GM21515 (cell line): ENCODE results near the gene RAB32.
"Not testable (repeated sequence)": the region's sequence is repeated elsewhere in the genome, so short reads cannot be mapped to it uniquely, and the experiment has no call there.

Experiments used
- ATAC-seq: cut with Tn5 transposase; IDR thresholded peaks from one replicate; pipeline ENCODE4 v1.9.1; 2021; ENCODE audit not compliant: unreplicated experiment

Gene RAB32

DNA sequence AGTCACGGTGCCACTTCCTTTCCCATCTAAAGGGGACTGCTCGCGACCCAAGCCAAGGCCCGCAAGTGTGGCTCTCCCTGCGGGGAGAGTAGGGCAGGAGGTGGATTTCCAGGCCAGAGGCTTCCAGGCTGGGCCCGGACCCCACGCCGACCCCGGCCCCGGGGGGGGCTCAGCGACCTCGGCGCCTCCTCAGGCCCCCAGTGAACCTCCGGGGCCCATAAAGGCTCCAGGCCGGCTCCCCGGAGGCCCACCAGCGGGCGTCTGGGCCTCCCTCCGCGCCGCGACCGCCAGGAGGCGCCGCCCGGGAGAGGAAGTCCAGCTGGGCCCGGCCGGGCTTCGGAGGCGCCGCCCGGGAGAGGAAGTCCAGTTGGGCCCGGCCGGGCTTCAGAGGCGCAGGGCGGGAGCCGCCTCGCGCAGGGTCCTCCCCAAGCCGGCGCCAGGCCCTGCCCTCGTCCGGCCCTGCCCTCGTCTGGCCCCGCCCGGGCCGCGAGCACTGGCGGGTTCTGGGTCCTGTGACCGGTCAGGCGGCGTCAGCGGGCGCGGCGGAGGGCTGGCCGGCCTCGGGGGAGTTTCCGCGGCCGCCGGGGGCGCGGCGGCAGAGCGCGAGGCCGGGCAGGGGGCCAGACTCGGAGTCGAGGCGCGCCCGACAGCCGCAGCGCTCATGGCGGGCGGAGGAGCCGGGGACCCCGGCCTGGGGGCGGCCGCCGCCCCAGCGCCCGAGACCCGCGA is at the start of gene RAB32:
RAB32 (plus strand) TSS at position 623 of the 729 bp plus-strand sequence; CDS start at position 662, 39 bp downstream.
- no peak for ATAC-seq

GRCh38 chr6:146498309-146498708 is 45.3 kb upstream of the RAB32 start:
- ATAC-seq, result no peak

GRCh38 chr6:146503096-146503495 is 40.5 kb upstream of the RAB32 start:
- no peak for ATAC-seq

- no peak for ATAC-seq
Observed at GRCh38 chr6:146515212-146515611, 28.4 kb upstream of the RAB32 start.

GRCh38 chr6:146526192-146526591 is 17.4 kb upstream of the RAB32 start:
- ATAC-seq, result no peak

GRCh38 chr6:146532702-146533101 is 10.9 kb upstream of the RAB32 start:
- ATAC-seq, result no peak

DNA sequence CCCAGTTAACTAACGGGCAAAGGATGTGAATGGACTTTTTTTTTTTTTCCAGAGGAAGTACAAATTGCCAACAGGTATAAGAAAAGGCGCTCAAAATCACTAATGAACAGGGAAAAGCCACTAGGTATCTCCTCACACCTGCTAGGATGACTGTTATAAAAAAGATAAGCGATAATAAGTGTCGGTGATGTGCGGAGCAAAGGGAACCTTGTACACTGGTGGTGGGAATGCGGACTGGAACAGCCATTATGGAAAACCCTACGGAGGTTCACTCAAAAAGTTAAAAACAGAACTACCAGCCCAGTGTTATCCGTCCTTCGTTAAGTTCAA is 787 bp upstream of the RAB32 start:
- no peak for ATAC-seq

DNA sequence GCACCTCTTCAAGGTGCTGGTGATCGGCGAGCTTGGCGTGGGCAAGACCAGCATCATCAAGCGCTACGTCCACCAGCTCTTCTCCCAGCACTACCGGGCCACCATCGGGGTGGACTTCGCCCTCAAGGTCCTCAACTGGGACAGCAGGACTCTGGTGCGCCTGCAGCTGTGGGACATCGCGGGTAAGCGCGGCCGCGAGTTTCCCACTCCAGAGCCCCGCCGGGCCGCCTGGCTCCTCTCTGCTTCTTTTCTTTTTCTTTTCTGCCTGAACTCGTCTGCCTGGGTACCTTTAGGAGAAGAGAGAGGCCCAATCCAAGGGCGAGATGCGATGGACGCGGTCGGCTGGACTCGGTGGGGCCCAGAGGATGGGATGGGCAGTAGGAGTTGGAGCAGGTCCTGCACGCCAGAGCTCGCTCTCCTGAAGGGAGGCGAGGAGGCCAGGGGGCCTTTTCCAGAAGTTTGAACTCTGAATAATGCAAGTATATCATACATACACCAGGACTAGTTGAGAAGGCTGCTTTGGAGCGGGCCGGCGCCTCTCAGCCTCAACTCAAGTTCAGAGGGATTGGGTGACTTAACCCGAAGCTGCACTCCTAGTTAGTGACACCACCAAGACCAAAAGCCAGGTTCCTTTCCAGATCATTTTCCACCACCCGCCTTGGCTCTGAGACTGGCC is 445 bp downstream of the RAB32 start:
- ATAC-seq, result no peak

- ATAC-seq, result no peak
Observed at GRCh38 chr6:146544616-146545182, 1.1 kb downstream of the RAB32 start.

DNA sequence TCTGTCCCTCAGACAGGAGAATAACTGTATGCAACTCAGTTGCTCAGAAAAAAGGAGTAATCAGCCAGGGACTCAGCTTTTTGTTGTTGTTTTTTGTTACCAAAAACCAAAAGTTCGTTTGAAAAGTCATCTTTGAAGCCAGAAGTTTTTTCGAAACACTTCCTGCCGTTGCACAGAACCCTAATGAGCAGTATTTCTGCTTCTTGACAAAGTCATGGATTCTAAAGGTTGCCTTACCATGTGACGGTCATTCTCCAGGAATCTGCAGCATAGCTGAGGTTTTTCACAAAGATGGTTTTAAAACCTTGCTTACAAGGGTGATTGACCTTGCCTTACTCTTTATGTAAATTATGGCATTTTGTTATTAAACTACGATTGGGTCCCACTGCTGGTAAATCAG is 1.9 kb downstream of the RAB32 start:
- ATAC-seq, result no peak

DNA sequence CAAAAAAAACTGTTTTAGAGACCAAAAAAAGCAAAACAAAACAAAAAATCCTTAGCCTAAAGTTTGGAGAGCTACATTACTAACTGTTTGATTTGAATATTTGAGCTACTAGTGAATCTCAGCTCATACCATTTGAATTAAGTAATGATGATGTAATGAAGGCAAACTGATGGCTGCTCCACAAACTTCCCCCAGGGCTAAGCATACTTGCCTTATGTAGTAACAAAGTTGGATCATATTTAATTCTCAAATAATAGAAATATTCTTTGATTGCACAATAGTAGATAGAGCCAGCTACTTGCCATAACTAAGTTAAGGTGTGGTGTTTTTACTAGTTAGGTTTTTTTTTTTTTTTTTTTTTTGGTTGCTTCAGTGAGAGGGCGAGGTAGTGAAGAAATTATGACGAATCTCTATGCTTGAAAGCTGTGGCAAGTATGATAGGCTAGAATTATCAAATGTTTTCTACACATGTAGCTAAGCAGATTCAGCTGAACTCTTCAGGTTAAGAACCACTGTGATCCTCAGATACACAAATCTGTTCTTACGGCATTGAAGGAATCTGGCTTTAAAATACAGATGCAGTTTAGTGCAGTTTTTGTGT is 2.9 kb downstream of the RAB32 start:
- ATAC-seq, result no peak

- no peak for ATAC-seq
Observed at GRCh38 chr6:146547889-146548288, 4.3 kb downstream of the RAB32 start.

- ATAC-seq, result no peak
Observed at GRCh38 chr6:146548898-146549374, 5.3 kb downstream of the RAB32 start.

- no peak for ATAC-seq
Observed at GRCh38 chr6:146550911-146551310, 7.3 kb downstream of the RAB32 start.

DNA sequence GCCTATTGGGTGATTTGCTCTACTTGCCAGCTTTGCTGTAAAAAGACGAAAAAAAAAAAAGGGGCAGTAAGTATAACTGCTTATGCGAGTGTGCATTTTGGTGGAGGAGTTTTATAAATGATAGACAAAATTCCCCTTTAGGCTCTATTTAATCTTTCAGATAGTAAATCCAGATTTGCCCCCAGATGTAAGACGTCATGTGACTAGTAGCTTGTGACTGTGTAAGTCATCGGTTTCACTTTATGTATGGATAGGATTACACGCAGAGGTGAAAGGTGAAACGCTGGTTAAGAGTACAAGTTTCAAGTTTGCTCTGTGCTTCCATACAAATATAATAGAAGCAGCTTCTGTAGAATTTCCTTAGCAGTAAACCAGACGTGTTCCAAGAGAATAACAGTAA is 7.9 kb downstream of the RAB32 start:
- ATAC-seq, result no peak

DNA sequence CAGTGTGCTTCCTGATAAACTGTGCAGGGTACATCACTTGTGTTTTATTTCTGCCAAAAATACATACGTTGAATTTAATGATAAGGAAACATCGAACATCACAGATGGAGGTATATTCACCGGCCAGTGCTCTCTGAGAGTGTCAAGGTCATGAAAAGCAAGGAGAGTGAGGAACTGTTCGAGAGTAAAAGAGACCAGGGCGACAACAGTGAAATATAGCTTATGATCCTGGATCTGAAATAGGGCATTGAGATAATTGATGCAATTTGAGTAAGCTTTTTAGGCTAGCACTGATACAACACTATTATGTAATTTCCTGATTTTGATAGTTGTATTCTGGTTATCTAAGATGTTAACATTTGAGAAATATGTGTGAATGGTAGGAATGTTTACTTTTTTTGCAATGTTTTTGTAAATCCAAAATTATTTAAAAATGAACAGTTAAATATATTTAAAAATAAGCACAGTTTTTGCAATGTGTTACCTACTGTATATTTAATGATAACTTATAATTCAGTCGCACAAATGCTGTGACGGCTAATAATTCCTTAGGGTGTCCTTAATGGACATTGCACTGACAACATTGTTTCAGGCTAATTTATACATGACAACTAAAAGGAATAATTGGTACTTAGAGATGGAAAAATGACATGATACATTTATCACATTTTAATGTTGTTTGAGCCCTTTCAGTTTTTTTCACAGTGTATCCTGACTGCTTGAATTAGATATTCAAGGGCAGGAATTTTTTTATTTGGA is 9.9 kb downstream of the RAB32 start:
- ATAC-seq, result no peak

DNA sequence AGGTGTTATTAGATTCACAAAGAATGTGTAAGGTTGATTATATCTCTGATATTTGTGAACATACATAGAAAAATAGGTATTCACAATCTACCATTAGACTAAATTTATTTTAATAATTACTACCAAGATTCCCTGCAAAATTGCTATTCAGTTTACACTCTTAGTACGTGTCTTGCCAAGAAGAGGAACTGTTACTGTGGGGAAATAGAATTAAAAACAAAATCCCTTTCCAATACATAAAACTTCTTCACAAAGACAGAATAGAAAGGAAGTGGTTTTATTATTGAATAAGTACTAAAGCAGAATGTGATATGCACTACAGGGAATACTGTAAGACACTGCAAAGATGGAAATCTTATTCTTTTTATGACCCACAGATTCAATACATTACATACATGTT is 17.0 kb downstream of the RAB32 start:
- no peak for ATAC-seq

DNA sequence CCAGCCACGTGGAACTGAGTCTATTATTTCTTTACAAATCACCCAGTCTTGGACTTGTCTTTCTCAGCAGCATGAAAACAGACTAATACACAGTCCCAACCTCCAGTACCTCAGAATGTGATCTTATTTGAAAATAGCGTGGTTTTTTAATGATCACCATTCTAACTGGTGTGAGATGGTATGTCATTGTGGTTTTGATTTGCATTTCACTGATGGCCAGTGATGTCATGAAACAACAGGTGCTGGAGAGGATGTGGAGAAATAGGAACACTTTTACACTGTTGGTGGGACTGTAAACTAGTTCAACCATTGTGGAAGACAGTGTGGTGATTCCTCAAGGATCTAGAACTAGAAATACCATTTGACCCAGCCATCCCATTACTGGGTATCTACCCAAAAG is 23.0 kb downstream of the RAB32 start:
- ATAC-seq, result not testable (repeated sequence)

GRCh38 chr6:146568619-146569018 is 25.0 kb downstream of the RAB32 start:
- ATAC-seq, result not testable (repeated sequence)

DNA sequence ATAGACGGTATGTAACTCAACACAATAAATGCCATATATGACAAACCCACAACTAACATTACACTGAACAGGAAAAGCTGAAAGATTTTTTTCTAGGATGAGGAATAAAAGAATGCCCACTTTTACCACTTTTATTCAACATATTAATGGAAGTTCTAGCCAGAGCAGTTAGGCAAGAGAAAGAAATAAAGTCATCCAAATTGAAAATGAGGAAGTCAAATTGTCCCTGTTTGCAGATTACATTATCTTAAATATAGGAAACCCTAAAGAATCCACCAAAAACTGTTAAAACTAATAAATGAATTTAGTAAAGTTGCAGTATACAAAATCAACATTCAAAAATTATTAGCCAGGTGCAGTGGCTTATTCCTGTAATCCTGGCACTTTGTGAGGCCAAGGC is 30.6 kb downstream of the RAB32 start:
- ATAC-seq, result no peak

DNA sequence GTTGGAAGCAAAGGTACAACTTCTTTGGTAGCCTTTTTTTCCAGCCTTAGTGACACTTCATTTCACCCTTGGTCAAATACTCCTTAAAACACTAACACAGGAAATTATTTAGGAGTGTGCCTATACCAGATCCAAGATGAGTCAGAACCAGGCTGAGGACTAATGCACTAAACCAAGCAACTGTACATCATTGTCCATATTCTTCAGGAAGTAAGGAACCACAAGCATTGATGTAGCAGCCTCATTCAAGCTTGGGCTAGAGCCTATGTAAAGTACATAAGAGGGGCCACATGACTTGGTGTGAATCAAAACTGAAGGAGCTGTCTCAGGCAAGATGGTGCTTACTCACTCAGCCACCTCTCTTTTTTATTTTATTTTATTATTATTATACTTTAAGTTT is 34.4 kb downstream of the RAB32 start:
- ATAC-seq, result no peak
